Neutrophil (primary cell): ENCODE results near the gene THBS4.

Experiments used
- H3K27ac ChIP-seq: fragments of 200-600 bp; sonication (generic); 2 replicates; pipeline ENCODE4 v1.5.1; 2016; ENCODE audit warnings: mild to moderate bottlenecking, moderate library complexity
- H3K27me3 ChIP-seq: fragments of 200-600 bp; sonication (generic); 2 replicates; pipeline ENCODE4 v1.6.0; 2016; ENCODE audit warnings: mild to moderate bottlenecking
- H3K36me3 ChIP-seq: fragments of 200-600 bp; sonication (generic); 2 replicates; pipeline ENCODE4 v1.5.1; 2017
- H3K4me1 ChIP-seq, 2 experiments: fragments of 200-600 bp in 1 of 2; sonication (generic) in 1 of 2; 1 replicate in 1 of 2; 2 replicates in 1 of 2; pipeline versions ENCODE4 v1.5.1 to v1.6.1; 2013 to 2016; ENCODE audit warnings: low read depth in 1 of 2, low read length in 1 of 2, mild to moderate bottlenecking in 1 of 2, moderate library complexity in 1 of 2; ENCODE audit not compliant: control insufficient read depth in 1 of 2, insufficient read depth in 1 of 2
- H3K4me3 ChIP-seq, 2 experiments: fragments of 200-600 bp in 1 of 2; sonication (generic) in 1 of 2; 1 replicate in 1 of 2; 2 replicates in 1 of 2; pipeline ENCODE4 v1.5.1; 2013 to 2016; ENCODE audit warnings: low read depth in 1 of 2, low read length in 1 of 2, mild to moderate bottlenecking in 1 of 2, moderate library complexity in 1 of 2
- H3K9me3 ChIP-seq: fragments of 200-600 bp; sonication (generic); 2 replicates; pipeline ENCODE4 v1.5.1; 2016
- TF ChIP-seq, protein P1 (sequence below): fragments of 200-600 bp; sonication (generic); IDR thresholded peaks from 2 replicates; pipeline ENCODE4 v1.5.1; 2016; ENCODE audit warnings: antibody characterized with exemption

The THBS4 gene

DNA sequence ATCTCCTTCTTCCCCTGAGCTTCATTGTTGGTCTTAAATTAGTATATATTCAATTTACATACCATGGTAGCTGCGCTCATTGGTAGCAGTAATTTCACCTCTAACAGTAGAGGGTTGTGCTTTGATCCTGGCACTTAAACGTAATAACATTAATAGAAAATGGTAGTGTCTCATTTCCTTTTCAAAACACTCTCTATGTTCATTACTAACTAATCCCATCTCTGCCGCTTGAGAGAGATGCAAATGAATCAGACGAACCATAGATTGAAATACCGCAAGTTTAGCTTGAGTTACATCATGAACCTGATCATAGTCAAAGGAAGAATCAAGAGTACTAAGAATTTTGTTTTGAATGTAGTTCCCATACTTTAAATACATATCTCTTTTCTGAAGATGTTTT lies 2.2 kb downstream of the THBS4 start:
- Histone ChIP-seq H3K4me1 (peaks cover 7% of the 10 kb centered on the region in 2 experiments), H3K9me3 (no peaks in the 10 kb centered on the region), H3K27me3 (peaks cover 75% of the 10 kb centered on the region), H3K4me3 (no peak overlapping the region), H3K36me3 (no peaks in the 10 kb centered on the region), H3K27ac (no peak overlapping the region)
- TF ChIP-seq, protein P1, sequence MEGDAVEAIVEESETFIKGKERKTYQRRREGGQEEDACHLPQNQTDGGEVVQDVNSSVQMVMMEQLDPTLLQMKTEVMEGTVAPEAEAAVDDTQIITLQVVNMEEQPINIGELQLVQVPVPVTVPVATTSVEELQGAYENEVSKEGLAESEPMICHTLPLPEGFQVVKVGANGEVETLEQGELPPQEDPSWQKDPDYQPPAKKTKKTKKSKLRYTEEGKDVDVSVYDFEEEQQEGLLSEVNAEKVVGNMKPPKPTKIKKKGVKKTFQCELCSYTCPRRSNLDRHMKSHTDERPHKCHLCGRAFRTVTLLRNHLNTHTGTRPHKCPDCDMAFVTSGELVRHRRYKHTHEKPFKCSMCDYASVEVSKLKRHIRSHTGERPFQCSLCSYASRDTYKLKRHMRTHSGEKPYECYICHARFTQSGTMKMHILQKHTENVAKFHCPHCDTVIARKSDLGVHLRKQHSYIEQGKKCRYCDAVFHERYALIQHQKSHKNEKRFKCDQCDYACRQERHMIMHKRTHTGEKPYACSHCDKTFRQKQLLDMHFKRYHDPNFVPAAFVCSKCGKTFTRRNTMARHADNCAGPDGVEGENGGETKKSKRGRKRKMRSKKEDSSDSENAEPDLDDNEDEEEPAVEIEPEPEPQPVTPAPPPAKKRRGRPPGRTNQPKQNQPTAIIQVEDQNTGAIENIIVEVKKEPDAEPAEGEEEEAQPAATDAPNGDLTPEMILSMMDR = no peak

DNA sequence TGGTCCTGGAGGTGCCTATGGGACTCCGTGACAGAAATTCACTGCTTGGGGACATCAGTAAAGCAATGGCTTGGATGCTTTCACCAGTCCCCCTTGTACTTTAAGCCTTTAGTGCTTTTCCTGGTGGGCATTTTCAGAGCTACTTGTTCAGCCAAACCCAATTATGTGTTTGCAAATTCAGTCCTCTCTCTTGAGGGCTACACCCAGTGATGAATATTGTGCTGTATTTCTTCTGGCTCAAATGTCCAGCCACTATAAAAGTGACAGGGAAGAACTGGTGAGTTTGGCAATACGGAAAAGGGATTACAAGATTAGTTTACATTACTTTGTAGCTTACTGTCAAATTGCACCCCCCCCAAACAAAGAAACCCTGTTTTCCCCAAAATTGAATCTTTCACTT lies 4.5 kb downstream of the THBS4 start:
- Histone ChIP-seq H3K36me3 (no peaks in the 10 kb centered on the region), H3K27ac (no peak overlapping the region), H3K27me3 (peaks cover 52% of the 10 kb centered on the region), H3K4me1 (peaks cover 7% of the 10 kb centered on the region in 2 experiments), H3K4me3 (no peak overlapping the region), H3K9me3 (no peaks in the 10 kb centered on the region)
- TF ChIP-seq, protein P1 = no peak

DNA sequence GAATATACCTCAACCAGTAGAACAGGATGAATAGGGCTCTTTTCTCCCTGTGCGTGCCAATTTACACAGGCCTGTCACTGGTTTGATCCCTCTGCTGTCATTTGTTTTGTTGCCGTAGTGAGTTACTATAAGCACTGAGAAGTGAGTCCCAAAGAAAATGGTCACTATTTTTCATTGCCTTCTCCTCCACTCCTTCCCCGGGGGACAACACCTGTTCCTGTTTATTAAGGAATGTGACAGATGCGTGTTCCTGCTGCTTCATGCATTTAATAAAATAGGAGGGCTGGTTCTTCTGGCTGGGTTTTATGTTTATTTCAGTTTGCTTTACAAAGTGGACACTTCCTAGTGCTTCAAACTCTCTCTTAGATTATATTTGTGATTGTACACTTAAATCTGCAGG lies 6.4 kb downstream of the THBS4 start:
- peaks cover 33% of the 10 kb centered on the region for H3K27me3 ChIP-seq
- no peaks in the 10 kb centered on the region for H3K9me3 ChIP-seq
- H3K4me1 ChIP-seq = no peaks in the 10 kb centered on the region
- no peaks in the 10 kb centered on the region for H3K36me3 ChIP-seq
- no peak overlapping the region for H3K4me3 ChIP-seq
- no peak overlapping the region for H3K27ac ChIP-seq
- TF ChIP-seq, protein P1 = no peak

DNA sequence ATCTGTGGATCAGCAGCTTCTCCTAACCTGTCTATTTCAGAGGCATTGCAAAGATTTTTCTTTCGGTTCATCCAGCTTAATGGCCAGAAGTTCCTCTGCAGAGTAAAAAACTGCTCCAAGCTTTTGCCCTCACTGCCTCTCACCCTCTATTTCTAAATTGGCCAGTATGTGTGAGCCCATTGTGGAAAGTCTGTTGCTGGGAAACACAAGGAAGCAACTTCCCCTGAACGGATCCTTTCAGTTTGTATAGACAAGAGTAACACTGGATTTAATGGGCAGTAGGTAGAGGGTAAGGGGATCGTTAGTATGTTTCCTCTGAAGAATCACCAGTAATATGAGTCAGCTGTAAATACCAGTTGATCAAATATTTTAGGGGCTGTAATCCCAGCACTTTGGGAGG lies 7.2 kb downstream of the THBS4 start:
- no peak overlapping the region for H3K27ac ChIP-seq
- no peaks in the 10 kb centered on the region for H3K9me3 ChIP-seq
- no peaks in the 10 kb centered on the region for H3K4me1 ChIP-seq
- TF ChIP-seq, protein P1 = no peak
- H3K4me3 ChIP-seq = no peak overlapping the region
- no peaks in the 10 kb centered on the region for H3K36me3 ChIP-seq
- H3K27me3 ChIP-seq = peaks cover 25% of the 10 kb centered on the region

DNA sequence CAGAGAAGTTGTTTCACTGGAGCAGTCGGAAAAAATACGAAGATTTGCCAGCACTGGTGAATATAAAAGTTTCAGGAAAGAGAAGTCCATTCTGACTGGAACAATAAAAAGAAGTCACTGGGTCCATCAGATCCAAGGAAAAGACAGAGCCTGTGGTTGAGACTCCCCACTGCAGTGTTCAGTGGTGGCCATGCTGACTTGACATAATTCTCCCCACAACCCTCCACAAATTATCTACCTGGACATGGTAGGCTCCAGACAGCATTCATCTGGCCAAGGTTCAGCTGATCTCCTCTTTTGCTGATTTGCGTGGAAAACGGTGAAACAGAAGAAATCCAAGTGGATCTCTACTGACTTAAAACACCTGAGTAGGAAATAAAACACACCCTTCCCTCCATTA lies 8.0 kb downstream of the THBS4 start:
- Histone ChIP-seq H3K9me3 (no peaks in the 10 kb centered on the region), H3K27ac (no peak overlapping the region), H3K27me3 (peaks cover 19% of the 10 kb centered on the region), H3K36me3 (no peaks in the 10 kb centered on the region), H3K4me3 (no peak overlapping the region), H3K4me1 (no peaks in the 10 kb centered on the region)
- TF ChIP-seq, protein P1 = no peak
